Activated naive CD8-positive, alpha-beta T cell treated with anti-CD3 and anti-CD28 coated beads, Interleukin-2, amount 10 ng/mL, durations not matched to agents 7 days and 5 days (primary cell): Measurements from ENCODE around the gene RIGI. TPM values are rescaled to one million over a fixed set of nuclear protein-coding genes. Genes with fewer than 3 reads are reported as not detected.

Source experiments
- ATAC-seq: fragments of 150-1000 bp; cut with Tn5 transposase; one replicate; pipeline ENCODE4 v1.10.0; 2021; ENCODE audit warnings: low read depth, moderate library complexity
- POLR2A ChIA-PET: fragments of 350-600 bp; sonication (Branson Sonifier 250); formaldehyde crosslinking; loops from one replicate; lab custom pipeline; 2021; ENCODE audit warnings: antibody characterized with exemption; lab: Charles Lee
- DNase-seq: peaks from one replicate; pipeline ENCODE4 v3.0.0; 2021
- H3K27ac Mint-ChIP-seq: one replicate; pipeline ENCODE4 v1.8.0; 2022; ENCODE audit warnings: mild to moderate bottlenecking, mixed read lengths
- H3K27me3 Mint-ChIP-seq: one replicate; pipeline ENCODE4 v1.8.0; 2022; ENCODE audit warnings: mild to moderate bottlenecking, moderate library complexity, mixed read lengths
- H3K36me3 Mint-ChIP-seq: one replicate; pipeline ENCODE4 v1.8.0; 2021; ENCODE audit warnings: mild to moderate bottlenecking, mixed read lengths
- H3K4me1 Mint-ChIP-seq: one replicate; pipeline ENCODE4 v1.8.0; 2021; ENCODE audit warnings: mixed read lengths
- H3K4me3 Mint-ChIP-seq: one replicate; pipeline ENCODE4 v1.8.0; 2022; ENCODE audit warnings: mild to moderate bottlenecking, moderate library complexity, mixed read lengths
- H3K9me3 Mint-ChIP-seq: one replicate; pipeline ENCODE4 v1.8.0; 2021; ENCODE audit warnings: mixed read lengths
- total RNA-seq, 2 experiments: library from RNA; stranded (reverse); gene quantifications; one replicate each; pipeline ENCODE4 v1.2.3, GENCODE V29; 2021

The RIGI gene
- total RNA-seq, 2 experiments from 2014 or later, result 27.8 to 30.0 TPM

DNA sequence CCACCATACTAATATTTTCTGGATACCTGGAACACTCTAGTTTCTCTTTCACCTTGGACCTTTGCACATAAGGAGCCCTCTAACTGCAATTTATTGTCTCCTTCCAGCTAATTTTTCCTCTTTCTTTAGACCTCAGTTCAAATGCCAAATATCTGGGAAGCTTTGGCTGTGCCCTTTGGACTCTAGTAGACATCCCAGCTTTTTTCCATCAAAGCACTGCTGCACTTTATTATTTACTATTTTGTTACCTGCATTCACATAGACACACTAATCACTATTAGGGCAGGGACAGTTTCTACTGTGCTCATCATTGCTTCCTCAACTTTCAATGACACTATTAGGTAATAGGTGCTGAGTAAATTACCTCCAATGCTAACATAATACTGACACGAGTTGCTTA, 2.1 kb downstream of the RIGI start:
- H3K36me3 Mint-ChIP-seq, result peaks cover 46% of the 10 kb centered on the region

GRCh38 chr9:32518276-32518675, 7.7 kb downstream of the RIGI start:
- Mint-ChIP-seq H3K4me1 (peaks cover 27% of the 10 kb centered on the region), H3K9me3 (peaks cover 11% of the 10 kb centered on the region), H3K36me3 (peaks cover 77% of the 10 kb centered on the region), H3K4me3 (no peak overlapping the region), H3K27me3 (no peaks in the 10 kb centered on the region), H3K27ac (no peak overlapping the region)
- no peak for DNase-seq
- POLR2A ChIA-PET, result no interaction called here
- no peak for ATAC-seq

More for the DNA sequence above, 2.1 kb downstream of the RIGI start:
- ATAC-seq, result no peak
- no peak for DNase-seq
- H3K27ac Mint-ChIP-seq, result peak overlapping the region; percentile 5
- H3K4me3 Mint-ChIP-seq, result peak overlapping the region; percentile 96
- peaks cover 39% of the 10 kb centered on the region for H3K4me1 Mint-ChIP-seq
- H3K9me3 Mint-ChIP-seq, result no peaks in the 10 kb centered on the region
- POLR2A ChIA-PET, result interaction anchor here (3.2 kb wide), 1 partner anchor 27 kb away, joined by 47 read pairs; the partner anchor contains the start of genes SMIM27 and TOPORS
- H3K27me3 Mint-ChIP-seq, result no peaks in the 10 kb centered on the region

DNA sequence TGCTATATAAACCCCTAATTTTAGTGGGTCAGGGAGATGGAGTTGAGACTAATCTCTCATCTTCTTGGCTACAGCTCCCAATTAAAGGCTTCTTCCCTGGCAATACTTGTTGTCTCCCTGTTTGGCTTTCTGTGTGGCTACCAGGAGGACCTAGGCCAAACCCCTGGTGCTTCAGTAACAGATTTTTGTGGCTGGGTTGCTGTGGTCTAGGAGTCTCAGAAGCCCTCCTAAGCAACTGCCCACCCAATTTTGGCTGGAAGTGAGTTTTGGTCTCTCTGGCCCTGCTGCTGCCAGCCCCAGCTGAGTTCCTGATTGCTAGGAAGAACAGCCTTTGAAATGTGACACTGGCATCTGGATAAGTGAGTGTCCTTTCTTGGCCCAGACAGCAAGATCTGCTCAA, 9.8 kb downstream of the RIGI start:
- POLR2A ChIA-PET, result interaction anchor here (0.6 kb wide), 1 partner anchor 1180 kb away, joined by 3 read pairs; no protein-coding TSS in a partner anchor
- DNase-seq (no peak), ATAC-seq (no peak)
- Mint-ChIP-seq H3K27me3 (no peaks in the 10 kb centered on the region), H3K27ac (no peak overlapping the region), H3K4me3 (no peak overlapping the region), H3K9me3 (peaks cover 11% of the 10 kb centered on the region), H3K36me3 (peaks cover 67% of the 10 kb centered on the region), H3K4me1 (peaks cover 27% of the 10 kb centered on the region)

DNA sequence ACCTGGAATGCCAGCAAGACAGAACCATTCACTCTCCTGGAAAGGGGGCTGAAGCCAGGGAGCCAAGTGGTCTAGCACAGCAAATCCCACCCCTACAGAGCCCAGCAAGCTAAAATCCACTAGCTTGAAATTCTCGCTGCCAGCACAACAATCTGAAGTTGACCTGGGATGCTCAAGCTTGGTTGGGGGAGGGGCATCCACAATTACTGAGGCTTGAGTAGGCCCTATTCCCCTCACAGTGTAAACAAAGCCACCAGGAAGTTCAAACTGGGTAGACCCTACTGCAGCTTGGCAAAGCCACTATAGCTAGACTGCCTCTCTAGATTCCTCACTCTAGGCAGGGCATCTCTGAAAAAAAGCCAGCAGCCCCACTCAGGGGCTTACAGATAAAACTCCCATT, 17.3 kb downstream of the RIGI start:
- peaks cover 27% of the 10 kb centered on the region for H3K4me1 Mint-ChIP-seq
- no peak overlapping the region for H3K4me3 Mint-ChIP-seq
- no peak for ATAC-seq
- peaks cover 14% of the 10 kb centered on the region for H3K36me3 Mint-ChIP-seq
- H3K27me3 Mint-ChIP-seq, result no peaks in the 10 kb centered on the region
- POLR2A ChIA-PET, result no interaction called here
- no peak overlapping the region for H3K27ac Mint-ChIP-seq
- H3K9me3 Mint-ChIP-seq, result peaks cover 3% of the 10 kb centered on the region
- no peak for DNase-seq

- peak overlapping the region; percentile 45 for H3K27ac Mint-ChIP-seq
These were observed 23.0 kb downstream of the RIGI start for GRCh38 chr9:32503008-32503407.

GRCh38 chr9:32502464-32502863, 23.5 kb downstream of the RIGI start:
- Mint-ChIP-seq H3K27ac (peak overlapping the region; percentile 30), H3K9me3 (no peaks in the 10 kb centered on the region), H3K27me3 (no peaks in the 10 kb centered on the region), H3K4me1 (peaks cover 15% of the 10 kb centered on the region), H3K4me3 (no peak overlapping the region), H3K36me3 (peaks cover 33% of the 10 kb centered on the region)
- POLR2A ChIA-PET, result no interaction called here
- no peak for DNase-seq
- no peak for ATAC-seq

More at GRCh38 chr9:32503008-32503407, 23.0 kb downstream of the RIGI start:
- no peak for ATAC-seq
- POLR2A ChIA-PET, result interaction anchor here (0.6 kb wide), 1 partner anchor 498 kb away, joined by 3 read pairs; no protein-coding TSS in a partner anchor
- no peaks in the 10 kb centered on the region for H3K9me3 Mint-ChIP-seq
- H3K4me3 Mint-ChIP-seq, result no peak overlapping the region
- peaks cover 31% of the 10 kb centered on the region for H3K36me3 Mint-ChIP-seq
- no peaks in the 10 kb centered on the region for H3K27me3 Mint-ChIP-seq
- DNase-seq, result no peak
- H3K4me1 Mint-ChIP-seq, result peaks cover 13% of the 10 kb centered on the region

DNA sequence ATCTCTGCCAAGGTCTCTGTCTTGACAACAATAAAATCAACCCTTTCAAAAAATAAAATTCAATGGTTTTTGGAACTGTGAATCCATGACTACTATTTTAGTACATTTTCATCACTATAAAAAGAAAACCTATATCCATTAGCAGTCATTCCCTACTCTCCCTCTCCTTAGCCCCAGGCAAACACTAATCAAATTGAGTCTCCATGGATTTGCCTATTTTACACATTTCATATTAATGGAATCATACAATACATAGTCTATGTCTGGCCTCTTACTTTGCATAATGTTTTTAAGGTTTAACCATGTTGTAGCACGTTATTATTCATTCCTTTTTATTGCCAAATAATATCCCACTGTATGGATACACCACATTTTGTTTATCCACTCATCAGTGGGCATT, 24.1 kb downstream of the RIGI start:
- no peak for DNase-seq
- Mint-ChIP-seq H3K4me3 (no peak overlapping the region), H3K27ac (no peak overlapping the region), H3K4me1 (peaks cover 15% of the 10 kb centered on the region), H3K27me3 (no peaks in the 10 kb centered on the region), H3K36me3 (peaks cover 35% of the 10 kb centered on the region), H3K9me3 (no peaks in the 10 kb centered on the region)
- no peak for ATAC-seq
- POLR2A ChIA-PET, result no interaction called here

GRCh38 chr9:32500768-32501167, 25.2 kb downstream of the RIGI start:
- no peak for DNase-seq
- Mint-ChIP-seq H3K9me3 (no peaks in the 10 kb centered on the region), H3K4me1 (peaks cover 15% of the 10 kb centered on the region), H3K27ac (no peak overlapping the region), H3K36me3 (peaks cover 46% of the 10 kb centered on the region), H3K27me3 (no peaks in the 10 kb centered on the region), H3K4me3 (no peak overlapping the region)
- ATAC-seq, result no peak
- POLR2A ChIA-PET, result no interaction called here

GRCh38 chr9:32497921-32498320, 28.1 kb downstream of the RIGI start:
- Mint-ChIP-seq H3K27me3 (no peaks in the 10 kb centered on the region), H3K4me1 (peaks cover 15% of the 10 kb centered on the region), H3K36me3 (peaks cover 46% of the 10 kb centered on the region), H3K4me3 (no peak overlapping the region), H3K27ac (peak overlapping the region; percentile 47), H3K9me3 (no peaks in the 10 kb centered on the region)
- DNase-seq, result no peak
- no peak for ATAC-seq
- POLR2A ChIA-PET, result no interaction called here

GRCh38 chr9:32490601-32491000, 35.4 kb downstream of the RIGI start:
- Mint-ChIP-seq H3K36me3 (peaks cover 20% of the 10 kb centered on the region), H3K9me3 (no peaks in the 10 kb centered on the region), H3K27ac (peak overlapping the region; percentile 11), H3K27me3 (no peaks in the 10 kb centered on the region), H3K4me1 (no peaks in the 10 kb centered on the region), H3K4me3 (no peak overlapping the region)
- POLR2A ChIA-PET, result no interaction called here
- ATAC-seq, result no peak
- no peak for DNase-seq

- ATAC-seq (no peak), DNase-seq (no peak)
- Mint-ChIP-seq H3K4me1 (no peaks in the 10 kb centered on the region), H3K27me3 (no peaks in the 10 kb centered on the region), H3K36me3 (peaks cover 33% of the 10 kb centered on the region), H3K4me3 (no peak overlapping the region), H3K9me3 (no peaks in the 10 kb centered on the region), H3K27ac (no peak overlapping the region)
- POLR2A ChIA-PET, result interaction anchor here (0.6 to 1.2 kb wide), 2 partner anchors 38 to 65 kb away, joined by 3 to 4 read pairs; partner anchors contain the start of gene RIGI
These were observed 38.0 kb downstream of the RIGI start for GRCh38 chr9:32487981-32488380.

- H3K4me1 Mint-ChIP-seq, result no peaks in the 10 kb centered on the region
- peaks cover 36% of the 10 kb centered on the region for H3K36me3 Mint-ChIP-seq
- DNase-seq (no peak), ATAC-seq (no peak)
- no peaks in the 10 kb centered on the region for H3K9me3 Mint-ChIP-seq
- POLR2A ChIA-PET, result no interaction called here
- no peak overlapping the region for H3K4me3 Mint-ChIP-seq
- no peaks in the 10 kb centered on the region for H3K27me3 Mint-ChIP-seq
- H3K27ac Mint-ChIP-seq, result no peak overlapping the region
These were observed 39.0 kb downstream of the RIGI start for GRCh38 chr9:32486839-32487562.

- H3K4me1 Mint-ChIP-seq, result no peaks in the 10 kb centered on the region
- no peak for ATAC-seq
- H3K4me3 Mint-ChIP-seq, result no peak overlapping the region
- POLR2A ChIA-PET, result no interaction called here
- DNase-seq, result no peak
- H3K27me3 Mint-ChIP-seq, result no peaks in the 10 kb centered on the region
- no peaks in the 10 kb centered on the region for H3K9me3 Mint-ChIP-seq
- H3K36me3 Mint-ChIP-seq, result peaks cover 46% of the 10 kb centered on the region
- no peak overlapping the region for H3K27ac Mint-ChIP-seq
These were observed 42.7 kb downstream of the RIGI start for GRCh38 chr9:32483343-32483742.
